HepG2 (cell line): Measurements from ENCODE around the gene PRSS8. TPM values are rescaled to one million over a fixed set of nuclear protein-coding genes. Genes with fewer than 3 reads are reported as not detected.
A peak's percentile ranks its signal among the peaks of the same experiment; 100 is the strongest.

ENCODE experiments used
- BRD4 ChIP-seq: sonication (generic); formaldehyde crosslinking; IDR thresholded peaks from 2 replicates; pipeline ENCODE4 v1.4.0; 2020; ENCODE audit warnings: missing genetic modification reagents
- DMAP1 ChIP-seq: IDR thresholded peaks from 2 replicates; pipeline ENCODE4 v1.6.1; 2016
- ELK4 ChIP-seq: sonication (generic); formaldehyde crosslinking; IDR thresholded peaks from 2 replicates; pipeline ENCODE4 v1.9.0; 2021; ENCODE audit warnings: missing genetic modification reagents, borderline replicate concordance
- FOXP1 ChIP-seq, 2 experiments: fragments of 450-650 bp in 1 of 2; IDR thresholded peaks; 2 replicates each; pipeline ENCODE4 v1.6.1; 2017 to 2018; ENCODE audit warnings: antibody characterized with exemption in 1 of 2
- HNF1B ChIP-seq: sonication (generic); formaldehyde crosslinking; IDR thresholded peaks from 2 replicates; pipeline ENCODE4 v1.5.1; 2020; ENCODE audit warnings: mild to moderate bottlenecking, moderate library complexity, missing genetic modification reagents
- HNF4A ChIP-seq: sonication (generic); formaldehyde crosslinking; IDR thresholded peaks from 2 replicates; pipeline ENCODE4 v1.4.0; 2020; ENCODE audit warnings: missing genetic modification reagents
- HOXA9 ChIP-seq: sonication (generic); formaldehyde crosslinking; IDR thresholded peaks from 2 replicates; pipeline ENCODE4 v1.8.1; 2022; ENCODE audit warnings: missing genetic modification reagents, mild to moderate bottlenecking, moderate library complexity, borderline replicate concordance
- KAT2B ChIP-seq: fragments of 150-350 bp; IDR thresholded peaks from 2 replicates; pipeline ENCODE4 v1.6.1; 2014; ENCODE audit warnings: low read depth, low read length, borderline replicate concordance
- KDM4B ChIP-seq: sonication (generic); formaldehyde crosslinking; IDR thresholded peaks from 2 replicates; pipeline ENCODE4 v1.4.0; 2020; ENCODE audit warnings: missing genetic modification reagents
- MEIS1 ChIP-seq: sonication (generic); formaldehyde crosslinking; IDR thresholded peaks from 2 replicates; pipeline ENCODE4 v1.9.0; 2021; ENCODE audit warnings: mild to moderate bottlenecking, missing genetic modification reagents, moderate library complexity, borderline replicate concordance
- MIER3 ChIP-seq: IDR thresholded peaks from 2 replicates; pipeline ENCODE4 v1.6.1; 2016; ENCODE audit warnings: missing compliant biosample characterization, borderline replicate concordance
- MYC ChIP-seq: sonication (generic); formaldehyde crosslinking; IDR thresholded peaks from 2 replicates; pipeline ENCODE4 v1.9.0; 2021; ENCODE audit warnings: missing genetic modification reagents, borderline replicate concordance
- NFE2L2 ChIP-seq: fragments of 150-350 bp; IDR thresholded peaks from 2 replicates; pipeline ENCODE4 v1.6.1; 2014; ENCODE audit warnings: low read length
- NPAS2 ChIP-seq: sonication (generic); formaldehyde crosslinking; IDR thresholded peaks from 2 replicates; pipeline ENCODE4 v1.8.0; 2022; ENCODE audit warnings: mild to moderate bottlenecking, missing genetic modification reagents, borderline replicate concordance
- RARA ChIP-seq: IDR thresholded peaks from 2 replicates; pipeline ENCODE4 v1.6.1; 2016; ENCODE audit warnings: missing genetic modification reagents, missing compliant biosample characterization
- REPIN1 ChIP-seq: sonication (generic); formaldehyde crosslinking; IDR thresholded peaks from 2 replicates; pipeline ENCODE4 v1.8.0; 2022; ENCODE audit warnings: missing genetic modification reagents, low read depth, mild to moderate bottlenecking, borderline replicate concordance
- SIX1 ChIP-seq: sonication (generic); formaldehyde crosslinking; IDR thresholded peaks from 2 replicates; pipeline ENCODE4 v1.4.0; 2020; ENCODE audit warnings: missing genetic modification reagents, borderline replicate concordance
- SKI ChIP-seq: fragments of 450-650 bp; IDR thresholded peaks from one replicate; pipeline ENCODE4 v1.6.1; 2018; ENCODE audit warnings: mild to moderate bottlenecking; ENCODE audit not compliant: partially characterized antibody
- ZBTB21 ChIP-seq: sonication (generic); formaldehyde crosslinking; IDR thresholded peaks from 2 replicates; pipeline ENCODE4 v1.4.0; 2020; ENCODE audit warnings: missing genetic modification reagents
- ZFP37 ChIP-seq: sonication (generic); formaldehyde crosslinking; IDR thresholded peaks from 2 replicates; pipeline ENCODE4 v1.4.0; 2020; ENCODE audit warnings: missing genetic modification reagents, borderline replicate concordance
- ZNF260 ChIP-seq: sonication (generic); formaldehyde crosslinking; IDR thresholded peaks from 2 replicates; pipeline ENCODE4 v1.4.0; 2020; ENCODE audit warnings: missing genetic modification reagents, low read depth, mild to moderate bottlenecking, borderline replicate concordance
- ZNF326 ChIP-seq: sonication (generic); formaldehyde crosslinking; IDR thresholded peaks from 2 replicates; pipeline ENCODE4 v1.4.0; 2020; ENCODE audit warnings: missing genetic modification reagents, borderline replicate concordance
- ZNF331 ChIP-seq: sonication (generic); formaldehyde crosslinking; IDR thresholded peaks from 2 replicates; pipeline ENCODE4 v1.4.0; 2020; ENCODE audit warnings: missing genetic modification reagents
- ZNF567 ChIP-seq: sonication (generic); formaldehyde crosslinking; IDR thresholded peaks from 2 replicates; pipeline ENCODE4 v1.8.1; 2023; ENCODE audit warnings: mild to moderate bottlenecking, missing genetic modification reagents, borderline replicate concordance
- ZNF768 ChIP-seq: sonication (generic); formaldehyde crosslinking; IDR thresholded peaks from 2 replicates; pipeline ENCODE4 v1.4.0; 2020; ENCODE audit warnings: missing genetic modification reagents
- ZNF776 ChIP-seq: sonication (generic); formaldehyde crosslinking; IDR thresholded peaks from 2 replicates; pipeline ENCODE4 v1.4.0; 2020; ENCODE audit warnings: mild to moderate bottlenecking, missing genetic modification reagents
- ZNF788 ChIP-seq: sonication (generic); formaldehyde crosslinking; IDR thresholded peaks from 2 replicates; pipeline ENCODE4 v1.5.0; 2020; ENCODE audit warnings: mild to moderate bottlenecking, missing genetic modification reagents, borderline replicate concordance
- polyA plus RNA-seq, 8 experiments: library from polyadenylated mRNA; depleted of rRNA in 3 of 8; stranded (reverse) in 7 of 8; unstranded in 1 of 8; fragments of >200 nt; fragmentation: Illumina TruSeq in 4 of 8; extraction: Trizol in 4 of 8; gene quantifications; 2 replicates each; pipeline versions ENCODE4 v1.2.1 to v1.2.3, GENCODE V29; 2011 to 2016; ENCODE audit warnings: low read depth in 4 of 8, missing spikeins in 1 of 8, mixed read lengths in 1 of 8; ENCODE audit not compliant: insufficient read depth in 1 of 8
- total RNA-seq, 5 experiments: library from RNA; depleted of rRNA; stranded (reverse); fragments of >200 nt; fragmentation: Illumina TruSeq; extraction: Trizol; gene quantifications; 2 replicates each; pipeline ENCODE4 v1.2.3, GENCODE V29; 2016; ENCODE audit warnings: low read depth in 1 of 5

Gene PRSS8
- total and polyA plus RNA-seq, 2 of the 13 experiments (the other 11 are each of a cell fraction or from before 2014, with no cell fraction given): 2.6 to 7.2 TPM

- TF ChIP-seq HNF1B (CRISPR knock-in tag) (no peak), MIER3 (0 out of 2 replicates have a peak, but pooled peaks have one; percentile 55), KAT2B (no peak), NPAS2 (CRISPR knock-in tag) (no peak), ZNF788 (CRISPR knock-in tag) (peak; percentile 51; the same call in 1 of the 2 replicates), ZBTB21 (CRISPR knock-in tag) (no peak), MEIS1 (CRISPR knock-in tag) (no peak), ZNF567 (no peak), ZNF776 (CRISPR knock-in tag) (no peak), NFE2L2 (no peak), SIX1 (no peak), REPIN1 (CRISPR knock-in tag) (no peak), ZNF768 (CRISPR knock-in tag) (no peak), BRD4 (no peak), HOXA9 (CRISPR knock-in tag) (no peak), HNF4A (CRISPR knock-in tag) (peak; percentile 54), SKI (no peak), ZNF260 (CRISPR knock-in tag) (no peak), RARA (CRISPR knock-in tag) (0 out of 2 replicates have a peak, but pooled peaks have one; percentile 18), ZNF331 (CRISPR knock-in tag) (0 out of 2 replicates have a peak, but pooled peaks have one; percentile 21), ELK4 (CRISPR knock-in tag) (no peak), ZFP37 (CRISPR knock-in tag) (no peak), ZNF326 (no peak), DMAP1 (CRISPR knock-in tag) (peak; percentile 57; the same call in 1 of the 2 replicates), FOXP1 (IDR thresholded peaks at IDR 0.05) (no peak), FOXP1 (CRISPR knock-in tag; IDR thresholded peaks at IDR 0.05) (no peak), MYC (CRISPR knock-in tag) (peak; percentile 64), KDM4B (no peak)
Measured at GRCh38 chr16:31093132-31093703, 42.3 kb downstream of the PRSS8 start (continued).
